H9 (cell line): ENCODE data around the gene MBL2. TPM values are rescaled to one million over a fixed set of nuclear protein-coding genes. Genes with fewer than 3 reads are reported as not detected.

Source experiments
- DNase-seq: peaks from one replicate; pipeline ENCODE4 v3.0.0-alpha.2; 2017
- H2AFZ ChIP-seq: one replicate; pipeline ENCODE4 v1.6.1; 2013; ENCODE audit warnings: mild to moderate bottlenecking, low read length, control low read depth, moderate library complexity
- H2AK5ac ChIP-seq: 2 replicates; pipeline ENCODE4 v1.6.1; 2013; ENCODE audit warnings: low read length, control low read depth, mixed read lengths; ENCODE audit not compliant: insufficient read length
- H2BK120ac ChIP-seq: one replicate; pipeline ENCODE4 v1.6.1; 2013; ENCODE audit warnings: low read depth, mild to moderate bottlenecking, low read length, control low read depth, inconsistent platforms; ENCODE audit not compliant: poor library complexity, severe bottlenecking
- H2BK12ac ChIP-seq: 2 replicates; pipeline ENCODE4 v1.6.1; 2013; ENCODE audit warnings: low read length, control low read depth, mixed read lengths, low read depth; ENCODE audit not compliant: insufficient read length
- H2BK15ac ChIP-seq: 2 replicates; pipeline ENCODE4 v1.6.1; 2013; ENCODE audit warnings: low read depth, low read length, control low read depth
- H2BK20ac ChIP-seq: one replicate; pipeline ENCODE4 v1.6.1; 2013; ENCODE audit warnings: low read depth, mild to moderate bottlenecking, low read length, control low read depth, inconsistent platforms; ENCODE audit not compliant: poor library complexity, severe bottlenecking
- H2BK5ac ChIP-seq: 2 replicates; pipeline ENCODE4 v1.6.1; 2013; ENCODE audit warnings: low read length, control low read depth, mixed read lengths; ENCODE audit not compliant: insufficient read length
- H3K14ac ChIP-seq: 2 replicates; pipeline ENCODE4 v1.6.1; 2013; ENCODE audit warnings: low read length, control low read depth; ENCODE audit not compliant: insufficient read depth
- H3K18ac ChIP-seq: 2 replicates; pipeline ENCODE4 v1.6.1; 2013; ENCODE audit warnings: low read depth, mild to moderate bottlenecking, mixed read lengths, low read length, control low read depth; ENCODE audit not compliant: insufficient read length
- H3K23ac ChIP-seq: 2 replicates; pipeline ENCODE4 v1.6.1; 2013; ENCODE audit warnings: low read length, control low read depth, mixed read lengths, low read depth; ENCODE audit not compliant: insufficient read length
- H3K23me2 ChIP-seq: 2 replicates; pipeline ENCODE4 v1.6.1; 2013; ENCODE audit warnings: low read depth, mild to moderate bottlenecking, mixed read lengths, low read length, control low read depth; ENCODE audit not compliant: insufficient read length, poor library complexity, severe bottlenecking
- H3K27ac ChIP-seq: 2 replicates; pipeline ENCODE4 v1.5.1; 2013; ENCODE audit warnings: low read length, control low read depth, mixed read lengths, low read depth; ENCODE audit not compliant: insufficient read length
- H3K27me3 ChIP-seq: 2 replicates; pipeline ENCODE4 v1.6.1; 2013; ENCODE audit warnings: low read length, control low read depth, inconsistent platforms; ENCODE audit not compliant: insufficient read depth
- H3K4ac ChIP-seq: 2 replicates; pipeline ENCODE4 v1.6.1; 2013; ENCODE audit warnings: low read depth, mild to moderate bottlenecking, control low read depth, inconsistent platforms, low read length, moderate library complexity
- H3K4me1 ChIP-seq: 2 replicates; pipeline ENCODE4 v1.6.1; 2013; ENCODE audit warnings: low read length, control low read depth, inconsistent platforms; ENCODE audit not compliant: insufficient read depth
- H3K4me2 ChIP-seq: 2 replicates; pipeline ENCODE4 v1.6.1; 2013; ENCODE audit warnings: low read length, control low read depth, mixed read lengths; ENCODE audit not compliant: insufficient read length, insufficient read depth
- H3K56ac ChIP-seq: 2 replicates; pipeline ENCODE4 v1.6.1; 2013; ENCODE audit warnings: low read depth, mild to moderate bottlenecking, mixed read lengths, low read length, control low read depth; ENCODE audit not compliant: insufficient read length
- H3K79me1 ChIP-seq: 2 replicates; pipeline ENCODE4 v1.6.1; 2013; ENCODE audit warnings: low read depth, mild to moderate bottlenecking, moderate library complexity, low read length, control low read depth, inconsistent platforms; ENCODE audit not compliant: insufficient read depth, poor library complexity, severe bottlenecking
- H3K79me2 ChIP-seq: 2 replicates; pipeline ENCODE4 v1.6.1; 2013; ENCODE audit warnings: low read length, control low read depth, inconsistent platforms; ENCODE audit not compliant: insufficient read depth
- H3K9ac ChIP-seq: 2 replicates; pipeline ENCODE4 v1.6.1; 2013; ENCODE audit warnings: low read length, control low read depth, mixed read lengths; ENCODE audit not compliant: insufficient read length; ENCODE audit errors: extremely low read depth
- H3K9me3 ChIP-seq: one replicate; pipeline ENCODE4 v1.6.1; 2013; ENCODE audit warnings: low read depth, low read length, inconsistent platforms; ENCODE audit not compliant: control insufficient read depth
- H3T11ph ChIP-seq: one replicate; pipeline ENCODE4 v1.6.1; 2013; ENCODE audit warnings: mild to moderate bottlenecking, low read length, control low read depth, inconsistent platforms
- H4K20me1 ChIP-seq: one replicate; pipeline ENCODE4 v1.6.1; 2013; ENCODE audit not compliant: control insufficient read depth, insufficient read length, insufficient read depth
- H4K5ac ChIP-seq: 2 replicates; pipeline ENCODE4 v1.6.1; 2013; ENCODE audit warnings: low read depth, mild to moderate bottlenecking, mixed read lengths, low read length, control low read depth; ENCODE audit not compliant: insufficient read length
- H4K8ac ChIP-seq: replicated peaks from 2 replicates; pipeline ENCODE4 v1.6.1; 2013; ENCODE audit warnings: low read length, control low read depth, mixed read lengths, low read depth; ENCODE audit not compliant: insufficient read length
- H4K91ac ChIP-seq: 2 replicates; pipeline ENCODE4 v1.6.1; 2013; ENCODE audit warnings: low read depth, mild to moderate bottlenecking, moderate library complexity, mixed read lengths, low read length, control low read depth; ENCODE audit not compliant: insufficient read length
- H3K27ac Mint-ChIP-seq, 3 experiments: 2 replicates in 2 of 3; 3 replicates in 1 of 3; pipeline ENCODE4 v1.8.0; 2020 to 2021; ENCODE audit warnings: mixed read lengths in 3 of 3, mild to moderate bottlenecking in 1 of 3, moderate library complexity in 1 of 3
- H3K27me3 Mint-ChIP-seq: 2 replicates; pipeline ENCODE4 v1.8.0; 2021; ENCODE audit warnings: low read depth, mild to moderate bottlenecking, moderate library complexity, mixed read lengths
- H3K36me3 Mint-ChIP-seq, 3 experiments: 2 replicates in 2 of 3; 3 replicates in 1 of 3; pipeline ENCODE4 v1.8.0; 2020 to 2021; ENCODE audit warnings: low read depth in 3 of 3, mixed read lengths in 3 of 3; ENCODE audit not compliant: insufficient read depth in 1 of 3
- H3K4me1 Mint-ChIP-seq, 2 experiments: 2 replicates each; pipeline ENCODE4 v1.8.0; 2020; ENCODE audit warnings: mixed read lengths in 2 of 2
- H3K4me3 Mint-ChIP-seq, 2 experiments: 2 replicates in 1 of 2; 3 replicates in 1 of 2; pipeline ENCODE4 v1.8.0; 2020 to 2021; ENCODE audit warnings: mild to moderate bottlenecking in 2 of 2, mixed read lengths in 2 of 2, moderate library complexity in 1 of 2
- H3K9me3 Mint-ChIP-seq, 2 experiments: 2 replicates in 1 of 2; 3 replicates in 1 of 2; pipeline ENCODE4 v1.8.0; 2020; ENCODE audit warnings: mild to moderate bottlenecking in 2 of 2, mixed read lengths in 2 of 2, moderate library complexity in 1 of 2
- CTCF ChIP-seq: fragments of 200-600 bp; sonication (generic); conservative IDR thresholded peaks from 3 replicates; pipeline ENCODE4 v1.8.0; 2021; ENCODE audit warnings: antibody characterized with exemption, mild to moderate bottlenecking
- WGBS: extraction: QIAGEN DNeasy Blood & Tissue Kit; methylation state at CpG from one replicate; pipeline ENCODE4 v1.1.7; 2013; ENCODE audit warnings: missing lambda C conversion rate, low lambda C conversion rate, mixed read lengths; ENCODE audit not compliant: insufficient read length; ENCODE audit errors: extremely low coverage; 5-methylcytosine and 5-hydroxymethylcytosine counted together
- total RNA-seq: library from RNA; stranded (reverse); gene quantifications from 2 replicates; pipeline ENCODE4 v1.2.1, GENCODE V29; 2021

The MBL2 gene
- total RNA-seq, 1 experiment from 2014 or later: not detected

- no peak for TF ChIP-seq CTCF
- no peak overlapping the region for H3K56ac ChIP-seq
- Mint-ChIP-seq H3K36me3 (no peaks in the 10 kb centered on the region), H3K9me3 (no peaks in the 10 kb centered on the region; a peak in 1 of 5 replicates), H3K27ac (no peak overlapping the region; a peak in 1 of 7 replicates), H3K27me3 (no peaks in the 10 kb centered on the region), H3K4me1 (peaks cover 1% of the 10 kb centered on the region in 2 experiments; a peak in 3 of 4 replicates), H3K4me3 (no peak overlapping the region)
- H3K27ac ChIP-seq: no peak overlapping the region
- DNase-seq: no peak
- H3K4me2 ChIP-seq: no peak overlapping the region
- H3K23ac ChIP-seq: no peak overlapping the region
- no peak overlapping the region for H3T11ph ChIP-seq
- no peak overlapping the region for H2BK5ac ChIP-seq
- H2BK20ac ChIP-seq: no peak overlapping the region
- H2BK120ac ChIP-seq: no peak overlapping the region
- H3K4me1 ChIP-seq: no peaks in the 10 kb centered on the region
- no peak overlapping the region for H2AFZ ChIP-seq
- H2BK12ac ChIP-seq: no peak overlapping the region
- no peak overlapping the region for H4K5ac ChIP-seq
- H3K9me3 ChIP-seq: no peaks in the 10 kb centered on the region
- H3K27me3 ChIP-seq: no peaks in the 10 kb centered on the region
- no peak overlapping the region for H4K8ac ChIP-seq
- no peak overlapping the region for H2AK5ac ChIP-seq
- no peak overlapping the region for H4K91ac ChIP-seq
- no peak overlapping the region for H3K14ac ChIP-seq
- no CpG with 5 or more reads among the region's 3 CpGs for WGBS
- no peak overlapping the region for H3K18ac ChIP-seq
- H3K9ac ChIP-seq: no peak overlapping the region
- H4K20me1 ChIP-seq: no peaks in the 10 kb centered on the region
- no peak overlapping the region for H2BK15ac ChIP-seq
- no peak overlapping the region for H3K4ac ChIP-seq
- H3K79me2 ChIP-seq: no peaks in the 10 kb centered on the region
- no peaks in the 10 kb centered on the region for H3K79me1 ChIP-seq
- no peaks in the 10 kb centered on the region for H3K23me2 ChIP-seq
These were observed 12.8 kb upstream of the MBL2 start for GRCh38 chr10:52785418-52785817.
